Measurements from ENCODE around the gene ATL2.
A peak's percentile ranks its signal among the peaks of the same experiment; 100 is the strongest.
"Not testable (repeated sequence)": the region's sequence is repeated elsewhere in the genome, so short reads cannot be mapped to it uniquely, and the experiment has no call there.

ATL2 gene

DNA sequence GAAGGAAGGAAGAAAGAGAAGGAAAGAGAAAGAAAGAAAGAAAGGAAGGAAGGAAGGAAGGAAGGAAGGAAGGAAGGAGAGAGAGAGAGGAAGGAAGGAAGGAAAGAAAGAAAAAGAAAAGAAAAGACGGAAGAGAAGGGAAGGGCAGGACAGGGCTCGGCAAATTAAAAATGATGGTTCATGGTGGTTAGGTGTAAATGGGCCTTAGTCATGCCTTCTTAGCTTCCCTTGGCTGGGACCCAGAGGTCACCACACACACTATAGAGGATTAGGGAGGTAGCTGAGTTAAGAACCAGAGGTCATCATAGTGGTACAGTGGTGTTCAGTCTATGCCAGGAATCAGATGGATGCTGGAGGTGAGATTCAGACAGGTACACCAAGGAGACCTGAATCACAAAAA, 9.3 kb upstream of the ATL2 start:
- no peaks in the 10 kb centered on the region for H3K27me3 ChIP-seq (replicated peaks; ENCODE audit: control insufficient read depth, insufficient read depth, low read length)
- TF ChIP-seq, protein P1, sequence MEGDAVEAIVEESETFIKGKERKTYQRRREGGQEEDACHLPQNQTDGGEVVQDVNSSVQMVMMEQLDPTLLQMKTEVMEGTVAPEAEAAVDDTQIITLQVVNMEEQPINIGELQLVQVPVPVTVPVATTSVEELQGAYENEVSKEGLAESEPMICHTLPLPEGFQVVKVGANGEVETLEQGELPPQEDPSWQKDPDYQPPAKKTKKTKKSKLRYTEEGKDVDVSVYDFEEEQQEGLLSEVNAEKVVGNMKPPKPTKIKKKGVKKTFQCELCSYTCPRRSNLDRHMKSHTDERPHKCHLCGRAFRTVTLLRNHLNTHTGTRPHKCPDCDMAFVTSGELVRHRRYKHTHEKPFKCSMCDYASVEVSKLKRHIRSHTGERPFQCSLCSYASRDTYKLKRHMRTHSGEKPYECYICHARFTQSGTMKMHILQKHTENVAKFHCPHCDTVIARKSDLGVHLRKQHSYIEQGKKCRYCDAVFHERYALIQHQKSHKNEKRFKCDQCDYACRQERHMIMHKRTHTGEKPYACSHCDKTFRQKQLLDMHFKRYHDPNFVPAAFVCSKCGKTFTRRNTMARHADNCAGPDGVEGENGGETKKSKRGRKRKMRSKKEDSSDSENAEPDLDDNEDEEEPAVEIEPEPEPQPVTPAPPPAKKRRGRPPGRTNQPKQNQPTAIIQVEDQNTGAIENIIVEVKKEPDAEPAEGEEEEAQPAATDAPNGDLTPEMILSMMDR (IDR thresholded peaks at IDR 0.05; ENCODE audit: insufficient read depth, low read length, poor library complexity, severe bottlenecking), result no peak
- H3K4me3 ChIP-seq (replicated peaks; ENCODE audit: low read depth, low read length), result no peak overlapping the region
- no peak for DNase-seq (ENCODE audit: extremely low read depth, insufficient read length)
- H3K36me3 ChIP-seq (ENCODE audit: control insufficient read depth, insufficient read depth, low read length), result no peaks in the 10 kb centered on the region

DNA sequence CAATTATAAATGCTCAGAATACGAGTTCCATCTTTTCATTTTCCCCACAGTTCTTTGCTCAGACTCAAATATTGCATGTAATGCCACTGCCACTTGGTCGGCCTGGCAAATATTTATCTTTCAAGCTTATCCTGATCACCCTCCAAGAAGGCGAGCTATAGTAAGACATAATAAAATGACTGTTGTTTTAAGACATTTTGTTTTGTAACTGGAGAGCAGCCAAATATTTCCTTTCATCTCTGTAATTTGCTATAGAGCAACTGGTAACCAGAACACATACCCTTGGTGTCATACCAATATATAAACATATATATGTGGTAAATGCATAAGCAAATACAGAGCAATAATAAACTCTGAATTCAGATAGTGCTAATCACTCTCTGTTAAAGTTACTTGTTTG, 7.3 kb upstream of the ATL2 start:
- H3K27me3 ChIP-seq (replicated peaks; ENCODE audit: control insufficient read depth, insufficient read depth, low read length), result no peaks in the 10 kb centered on the region
- DNase-seq (ENCODE audit: extremely low read depth, insufficient read length), result no peak
- TF ChIP-seq, protein P1 (IDR thresholded peaks at IDR 0.05; ENCODE audit: insufficient read depth, low read length, poor library complexity, severe bottlenecking), result no peak

DNA sequence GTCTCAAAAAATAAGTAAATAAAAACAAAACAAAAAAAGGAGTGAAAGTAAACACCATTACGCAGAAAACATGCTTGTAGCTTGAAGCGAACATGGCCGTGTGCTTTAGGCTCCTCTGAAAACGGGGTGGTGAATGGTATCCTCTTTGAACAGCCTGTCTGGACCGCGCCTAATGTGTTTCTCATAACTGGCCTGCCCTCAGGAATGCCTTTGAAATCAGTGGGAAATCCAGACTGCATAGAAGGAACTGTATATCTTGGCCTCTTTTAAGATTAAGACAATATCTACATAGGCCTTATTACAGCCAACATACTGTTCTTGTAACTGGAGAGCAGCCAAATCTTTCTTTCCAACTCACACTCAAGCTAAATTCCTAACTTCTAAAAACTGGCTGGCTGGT, 6.7 kb upstream of the ATL2 start:
- not testable (repeated sequence) for H3K4me3 ChIP-seq (replicated peaks; ENCODE audit: low read depth, low read length); DNase-seq (ENCODE audit: extremely low read depth, insufficient read length); H3K27me3 ChIP-seq (replicated peaks; ENCODE audit: control insufficient read depth, insufficient read depth, low read length); H3K36me3 ChIP-seq (ENCODE audit: control insufficient read depth, insufficient read depth, low read length)

More for the DNA sequence above, 7.3 kb upstream of the ATL2 start:
- H3K36me3 ChIP-seq (ENCODE audit: control insufficient read depth, insufficient read depth, low read length), result no peaks in the 10 kb centered on the region
- H3K4me3 ChIP-seq (replicated peaks; ENCODE audit: low read depth, low read length), result no peak overlapping the region

DNA sequence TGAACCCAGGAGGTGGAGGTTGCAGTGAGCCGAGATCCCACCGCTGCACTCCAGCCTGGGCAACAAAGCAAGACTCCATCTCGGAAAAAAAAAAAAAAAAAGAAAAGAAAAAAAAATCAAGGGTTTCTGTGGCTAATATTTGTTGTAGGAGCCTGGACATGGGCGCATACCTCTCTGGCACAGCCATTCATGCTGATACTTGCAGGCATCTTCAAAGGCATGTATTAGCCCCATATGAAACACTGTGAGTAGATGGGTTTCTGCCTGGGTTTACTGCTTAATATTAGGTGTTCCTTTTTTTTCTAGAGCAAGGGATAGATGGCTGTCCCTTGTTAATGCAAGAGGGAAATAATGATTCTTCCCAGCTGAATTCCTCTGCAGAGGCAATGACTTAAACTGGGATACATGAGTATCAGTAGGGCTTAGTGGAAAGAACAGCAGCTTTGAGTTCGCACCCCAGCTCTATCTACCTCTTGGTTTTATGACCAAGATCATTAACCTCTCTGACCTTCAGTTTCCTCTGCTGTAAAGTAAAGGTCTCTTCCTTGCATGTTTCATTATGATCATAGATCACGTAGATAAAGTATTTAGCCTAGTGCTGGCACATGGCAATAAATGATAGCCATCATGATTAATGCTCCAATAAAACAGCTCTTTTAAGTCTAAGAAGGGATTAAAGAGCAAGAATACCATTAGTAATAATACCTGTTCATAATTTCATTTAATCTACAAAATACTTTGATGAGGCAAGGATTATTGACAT, 4.5 kb upstream of the ATL2 start:
- TF ChIP-seq, protein P1 (IDR thresholded peaks at IDR 0.05; ENCODE audit: insufficient read depth, low read length, poor library complexity, severe bottlenecking), result no peak
- Histone ChIP-seq H3K27me3 (replicated peaks; ENCODE audit: control insufficient read depth, insufficient read depth, low read length) (no peaks in the 10 kb centered on the region), H3K36me3 (ENCODE audit: control insufficient read depth, insufficient read depth, low read length) (no peaks in the 10 kb centered on the region), H3K4me3 (replicated peaks; ENCODE audit: low read depth, low read length) (no peak overlapping the region)
- DNase-seq (ENCODE audit: extremely low read depth, insufficient read length), result no peak

DNA sequence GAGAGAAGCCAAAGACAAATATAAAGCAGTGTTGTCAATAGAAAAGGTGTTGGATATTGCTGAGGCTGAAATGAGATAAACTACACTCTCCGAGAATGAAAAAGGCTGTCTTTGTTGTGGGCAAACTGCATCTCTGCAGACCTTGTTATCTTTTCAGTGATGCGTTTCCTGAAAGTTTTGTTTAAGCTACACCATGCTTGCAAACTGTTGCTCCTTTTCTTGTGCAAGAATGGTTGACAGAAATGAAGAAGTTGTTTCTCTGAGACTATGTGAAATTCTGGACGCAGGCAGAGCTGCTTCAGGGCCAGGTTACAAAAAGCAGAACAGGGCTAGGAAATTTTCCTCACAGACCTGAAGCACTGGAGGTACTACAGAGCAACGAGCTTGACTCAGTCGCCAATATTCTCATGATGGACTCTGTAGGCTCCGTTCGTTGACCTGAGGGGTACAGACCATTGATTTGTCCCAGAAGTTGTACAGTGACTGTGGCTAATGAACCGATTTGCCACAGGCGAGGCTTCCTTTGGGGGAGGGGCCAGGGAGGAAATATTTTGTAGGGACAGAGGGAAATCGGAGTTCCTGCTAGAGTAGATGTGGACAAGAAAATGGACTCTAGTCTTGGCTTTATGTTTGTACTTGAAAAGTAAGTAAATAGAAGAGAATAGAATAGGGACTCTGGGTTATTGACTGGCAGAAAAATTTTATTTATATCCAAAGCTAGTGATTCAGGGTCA, 3.5 kb upstream of the ATL2 start:
- Histone ChIP-seq H3K27me3 (replicated peaks; ENCODE audit: control insufficient read depth, insufficient read depth, low read length) (no peaks in the 10 kb centered on the region), H3K4me3 (replicated peaks; ENCODE audit: low read depth, low read length) (no peak overlapping the region), H3K36me3 (ENCODE audit: control insufficient read depth, insufficient read depth, low read length) (no peaks in the 10 kb centered on the region)
- no peak for DNase-seq (ENCODE audit: extremely low read depth, insufficient read length)
- TF ChIP-seq, protein P1 (IDR thresholded peaks at IDR 0.05; ENCODE audit: insufficient read depth, low read length, poor library complexity, severe bottlenecking), result no peak

DNA sequence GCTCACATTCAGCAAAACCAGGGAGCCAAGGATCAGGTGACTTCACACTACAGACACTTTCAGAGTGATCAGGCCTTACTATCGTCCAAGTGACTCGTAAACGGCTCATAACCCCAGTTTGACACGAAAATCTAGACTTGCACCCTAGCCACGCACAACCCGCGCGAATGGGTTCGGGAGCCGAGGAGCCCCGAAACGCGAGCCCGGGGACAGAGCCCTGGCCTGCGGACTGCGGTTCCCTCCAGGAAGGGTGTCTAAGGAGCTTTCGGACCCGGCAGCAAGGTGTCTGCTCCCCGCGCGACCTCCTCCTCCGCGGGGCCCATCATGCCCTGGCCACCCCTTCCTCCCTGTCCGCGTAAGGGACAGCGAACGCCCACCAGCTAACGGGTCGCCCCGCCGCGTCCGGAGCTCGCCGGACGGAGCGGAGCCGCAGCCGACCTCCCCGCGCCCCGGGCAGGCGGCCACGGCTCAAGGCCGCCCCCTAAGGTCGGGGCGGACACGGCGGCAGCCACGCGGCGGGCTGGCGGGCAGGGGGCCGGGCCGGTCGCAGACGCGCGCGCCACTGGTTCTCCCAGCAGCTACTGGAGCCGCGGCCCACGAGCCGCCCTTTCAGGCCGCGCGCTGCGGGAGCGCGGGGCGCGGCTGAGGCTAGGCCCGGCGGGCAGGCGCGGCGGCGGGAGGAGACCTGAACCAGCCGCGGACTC, 575 bp downstream of the ATL2 start:
- H3K4me3 ChIP-seq (replicated peaks; ENCODE audit: low read depth, low read length), result peak overlapping the region; percentile 77
- peak; percentile 82 for DNase-seq (ENCODE audit: extremely low read depth, insufficient read length)
- H3K36me3 ChIP-seq (ENCODE audit: control insufficient read depth, insufficient read depth, low read length), result no peaks in the 10 kb centered on the region
- TF ChIP-seq, protein P1 (IDR thresholded peaks at IDR 0.05; ENCODE audit: insufficient read depth, low read length, poor library complexity, severe bottlenecking), result peak; percentile 11
- H3K27me3 ChIP-seq (replicated peaks; ENCODE audit: control insufficient read depth, insufficient read depth, low read length), result no peaks in the 10 kb centered on the region

Data from GM06990 (cell line).